Subcutaneous abdominal adipose tissue (tissue), 5 donors: Measurements from ENCODE around the gene C1QTNF5.

Experiments
- H3K27ac ChIP-seq: one replicate; pipeline ENCODE4 v1.7.0; 2013; ENCODE audit warnings: low read depth, mild to moderate bottlenecking, inconsistent platforms, low read length, moderate library complexity
- H3K27me3 ChIP-seq, 5 donors: one replicate each; pipeline ENCODE4 v1.7.0; 2013; ENCODE audit warnings: low read length in 5 of 5, inconsistent platforms in 1 of 5; ENCODE audit not compliant: control insufficient read depth in 5 of 5, insufficient read depth in 4 of 5
- H3K36me3 ChIP-seq, 5 donors: one replicate each; pipeline ENCODE4 v1.7.0; 2013; ENCODE audit warnings: low read length in 5 of 5; ENCODE audit not compliant: control insufficient read depth in 5 of 5, insufficient read depth in 5 of 5
- H3K4me1 ChIP-seq, 5 donors: one replicate each; pipeline ENCODE4 v1.7.0; 2013; ENCODE audit warnings: low read length in 5 of 5, mild to moderate bottlenecking in 3 of 5, moderate library complexity in 1 of 5; ENCODE audit not compliant: control insufficient read depth in 5 of 5, insufficient read depth in 5 of 5
- H3K4me3 ChIP-seq, 5 donors: one replicate each; pipeline ENCODE4 v1.7.0; 2013; ENCODE audit warnings: low read length in 5 of 5, low read depth in 1 of 5
- H3K9ac ChIP-seq, 5 donors: one replicate each; pipeline ENCODE4 v1.7.0; 2013; ENCODE audit warnings: low read length in 5 of 5, mild to moderate bottlenecking in 4 of 5, moderate library complexity in 3 of 5
- H3K9me3 ChIP-seq, 5 donors: one replicate each; pipeline ENCODE4 v1.7.0; 2013; ENCODE audit warnings: low read length in 5 of 5; ENCODE audit not compliant: control insufficient read depth in 5 of 5
- donor health status: healthy.
- donor health status: healthy.
- donor health status: healthy.
- donor health status: healthy.
- donor health status: healthy.

Gene C1QTNF5

DNA sequence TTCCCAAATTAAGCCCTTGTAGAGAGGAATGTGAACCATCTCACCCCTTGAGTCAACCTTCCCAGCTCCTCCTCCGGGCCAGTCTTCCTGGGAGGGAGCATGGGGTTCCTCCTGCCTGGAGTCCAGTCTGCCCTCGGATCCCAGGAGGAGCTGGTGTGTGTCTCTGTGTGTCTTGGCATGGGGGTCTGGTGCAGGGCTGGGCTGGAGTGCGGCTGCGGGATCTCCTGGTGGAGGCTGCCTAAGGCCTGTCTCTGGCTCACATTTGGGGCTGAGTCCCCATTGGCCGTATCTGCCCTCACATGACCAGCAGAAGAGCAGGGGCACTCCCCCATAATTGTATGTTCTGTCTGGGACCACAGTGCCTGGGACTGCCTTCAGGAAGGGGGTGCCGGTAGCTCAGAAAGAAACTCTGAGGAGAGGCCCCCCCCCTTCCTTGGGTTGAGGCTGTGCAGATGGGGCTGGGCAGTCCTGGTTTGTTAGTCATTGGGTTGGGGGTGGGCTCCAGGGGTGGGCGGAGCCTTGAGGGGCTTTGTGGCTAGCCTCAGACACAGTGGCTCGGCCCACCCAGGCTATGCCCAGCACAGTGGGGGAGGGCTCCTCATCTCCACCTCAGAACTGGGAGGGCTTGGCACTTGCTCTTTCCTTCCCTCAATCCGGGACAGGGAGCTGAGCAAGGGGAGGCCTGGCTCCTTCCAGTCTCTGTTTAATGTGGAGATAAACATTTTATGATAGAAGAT, 2.9 kb downstream of the C1QTNF5 start:
- Histone ChIP-seq H3K36me3 (peaks cover 0 to 14% (median 7%) of the 10 kb centered on the region in 5 donors), H3K27me3 (peaks cover 0 to 3% (median 0%) of the 10 kb centered on the region in 5 donors), H3K4me3 (peak overlapping the region in 1 of 5 donors; percentile 73), H3K9me3 (no peaks in the 10 kb centered on the region), H3K9ac (no peak overlapping the region), H3K4me1 (peaks cover 10 to 69% (median 57%) of the 10 kb centered on the region in 5 donors), H3K27ac (peak overlapping the region; percentile 30)

GRCh38 chr11:119336744-119337469, 3.8 kb downstream of the C1QTNF5 start:
- H3K9me3 ChIP-seq: no peaks in the 10 kb centered on the region
- peaks cover 0 to 14% (median 7%) of the 10 kb centered on the region in 5 donors for H3K36me3 ChIP-seq
- peaks cover 0 to 3% (median 0%) of the 10 kb centered on the region in 5 donors for H3K27me3 ChIP-seq
- H3K9ac ChIP-seq: no peak overlapping the region
- no peak overlapping the region for H3K4me3 ChIP-seq
- peaks cover 10 to 67% (median 57%) of the 10 kb centered on the region in 5 donors for H3K4me1 ChIP-seq
- H3K27ac ChIP-seq: no peak overlapping the region

GRCh38 chr11:119335655-119336543, 4.8 kb downstream of the C1QTNF5 start:
- Histone ChIP-seq H3K27me3 (peaks cover 0 to 3% (median 0%) of the 10 kb centered on the region in 5 donors), H3K4me1 (peaks cover 7 to 57% (median 47%) of the 10 kb centered on the region in 5 donors), H3K36me3 (peaks cover 0 to 14% (median 7%) of the 10 kb centered on the region in 5 donors), H3K9me3 (no peaks in the 10 kb centered on the region), H3K9ac (no peak overlapping the region), H3K4me3 (peak overlapping the region in 2 of 5 donors; percentile 84 to 87), H3K27ac (no peak overlapping the region)

DNA sequence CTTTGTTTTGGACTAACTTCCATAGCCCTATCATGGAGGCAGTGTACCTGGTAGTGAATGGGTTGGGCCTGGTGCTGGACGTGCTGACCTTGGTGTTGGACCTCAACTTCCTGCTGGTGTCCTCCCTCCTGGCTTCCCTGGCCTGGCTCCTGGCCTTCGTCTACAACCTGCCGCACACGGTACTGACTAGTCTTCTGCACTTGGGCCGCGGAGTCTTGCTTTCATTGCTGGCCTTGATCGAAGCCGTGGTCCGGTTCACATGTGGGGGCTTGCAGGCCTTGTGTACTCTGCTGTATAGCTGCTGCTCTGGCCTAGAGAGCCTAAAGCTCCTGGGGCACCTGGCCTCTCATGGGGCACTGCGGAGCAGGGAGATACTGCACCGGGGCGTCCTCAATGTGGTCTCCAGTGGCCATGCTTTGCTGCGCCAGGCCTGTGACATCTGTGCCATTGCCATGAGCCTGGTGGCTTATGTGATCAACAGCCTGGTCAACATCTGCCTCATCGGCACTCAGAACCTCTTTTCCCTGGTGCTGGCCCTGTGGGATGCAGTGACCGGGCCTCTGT, 5.5 kb downstream of the C1QTNF5 start:
- Histone ChIP-seq H3K36me3 (peaks cover 0 to 14% (median 7%) of the 10 kb centered on the region in 5 donors), H3K4me3 (peak overlapping the region; percentile 83 to 90 (median 87)), H3K27me3 (peaks cover 0 to 3% (median 0%) of the 10 kb centered on the region in 5 donors), H3K4me1 (peaks cover 6 to 50% (median 41%) of the 10 kb centered on the region in 5 donors), H3K27ac (peak overlapping the region; percentile 86), H3K9me3 (no peaks in the 10 kb centered on the region), H3K9ac (peak overlapping the region; percentile 48 to 90 (median 78))

DNA sequence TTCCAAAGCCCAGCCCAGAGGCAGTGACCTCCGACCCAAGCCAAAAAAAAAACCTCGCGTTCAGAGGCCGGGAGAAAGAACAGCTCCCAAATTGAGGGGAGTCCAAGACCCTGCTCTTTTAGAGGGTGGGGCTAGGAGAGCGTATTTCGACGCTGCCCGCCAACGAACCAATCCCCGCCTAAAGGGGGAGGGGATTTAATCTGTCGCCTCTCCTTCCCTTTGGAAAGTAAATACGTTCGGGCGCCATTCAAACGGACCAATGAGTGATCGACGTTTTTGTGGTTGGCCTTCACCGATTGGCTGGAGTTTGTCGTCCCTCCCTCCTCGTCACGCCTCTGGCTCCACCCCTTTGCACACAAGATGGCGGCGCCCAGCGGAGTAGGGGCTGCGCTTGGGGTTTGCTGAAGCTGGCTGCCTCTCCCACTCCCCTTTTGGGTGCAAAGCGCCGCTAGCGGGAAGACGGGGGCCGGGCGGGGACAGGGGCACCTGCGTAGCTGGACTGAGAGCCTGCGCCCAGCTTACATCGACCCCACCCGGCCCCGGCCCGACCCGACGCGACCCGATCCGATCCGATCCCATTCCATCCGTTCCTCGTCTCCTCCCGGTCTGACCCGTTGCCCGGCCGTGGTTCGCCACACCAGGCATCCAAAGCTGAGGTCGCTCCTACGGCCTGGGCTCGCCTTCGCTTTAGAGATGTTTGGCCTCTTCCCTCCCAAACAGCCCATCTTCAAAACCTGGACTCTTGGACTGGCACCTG, 6.3 kb downstream of the C1QTNF5 start, which contains the start of gene RNF26:
Gene RNF26 (plus strand): TSS at position 354 of the 757 bp plus-strand sequence. CDS start 596 bp downstream, outside the sequence.
- H3K27ac ChIP-seq: peak within 1 kb of the TSS; percentile 86
- peaks cover 6 to 42% (median 37%) of the 10 kb centered on the region in 5 donors for H3K4me1 ChIP-seq

DNA sequence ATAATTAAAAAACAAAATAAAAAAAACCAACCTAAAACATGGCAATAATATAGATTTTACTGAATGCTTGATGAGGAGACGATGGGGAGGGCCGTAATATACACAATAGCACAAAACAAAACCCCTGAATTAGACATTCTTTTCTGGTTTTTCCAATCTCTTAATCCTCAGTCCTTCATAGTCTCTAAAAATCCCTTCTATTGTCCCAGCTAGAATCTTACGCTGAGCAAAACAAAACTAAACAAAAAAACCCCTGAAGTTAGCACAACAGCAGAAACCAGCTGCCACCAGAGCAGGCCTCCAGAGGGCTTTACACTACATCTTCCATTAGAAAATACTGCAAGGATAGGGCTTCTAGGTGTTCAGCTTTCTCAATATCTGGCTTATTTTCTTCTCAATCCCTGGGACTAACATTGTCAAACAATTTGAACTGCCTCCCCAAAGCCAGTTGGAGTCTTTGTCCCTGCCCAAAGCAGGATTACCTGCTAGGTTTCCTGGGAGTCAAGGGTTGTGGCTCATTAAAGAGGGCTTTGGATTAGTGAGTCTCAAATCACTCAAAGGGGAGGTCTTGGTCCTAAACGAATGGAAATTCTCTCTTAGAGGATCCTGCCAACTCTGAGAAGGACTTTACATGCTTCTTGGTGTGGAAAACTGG, 8.4 kb downstream of the C1QTNF5 start:
- peaks cover 0 to 13% (median 7%) of the 10 kb centered on the region in 5 donors for H3K36me3 ChIP-seq
- no peaks in the 10 kb centered on the region for H3K27me3 ChIP-seq
- H3K9ac ChIP-seq: no peak overlapping the region
- H3K4me3 ChIP-seq: no peak overlapping the region
- H3K27ac ChIP-seq: no peak overlapping the region
- H3K4me1 ChIP-seq: peaks cover 6 to 21% (median 19%) of the 10 kb centered on the region in 5 donors
- no peaks in the 10 kb centered on the region for H3K9me3 ChIP-seq

More for the DNA sequence above, 6.3 kb downstream of the C1QTNF5 start, which contains the start of gene RNF26:
- H3K9ac ChIP-seq: peak within 1 kb of the TSS; percentile 48 to 90 (median 78)
- peaks cover 0 to 2% (median 0%) of the 10 kb centered on the region in 5 donors for H3K27me3 ChIP-seq
- H3K9me3 ChIP-seq: no peaks in the 10 kb centered on the region
- H3K4me3 ChIP-seq: peak within 1 kb of the TSS; percentile 83 to 90 (median 87)
- peaks cover 0 to 14% (median 7%) of the 10 kb centered on the region in 5 donors for H3K36me3 ChIP-seq

GRCh38 chr11:119330237-119330636, 10.4 kb downstream of the C1QTNF5 start:
- H3K9ac ChIP-seq: no peak overlapping the region
- H3K27me3 ChIP-seq: no peaks in the 10 kb centered on the region
- no peak overlapping the region for H3K27ac ChIP-seq
- H3K4me1 ChIP-seq: peaks cover 3 to 13% (median 11%) of the 10 kb centered on the region in 5 donors
- no peaks in the 10 kb centered on the region for H3K9me3 ChIP-seq
- no peaks in the 10 kb centered on the region for H3K36me3 ChIP-seq
- no peak overlapping the region for H3K4me3 ChIP-seq

DNA sequence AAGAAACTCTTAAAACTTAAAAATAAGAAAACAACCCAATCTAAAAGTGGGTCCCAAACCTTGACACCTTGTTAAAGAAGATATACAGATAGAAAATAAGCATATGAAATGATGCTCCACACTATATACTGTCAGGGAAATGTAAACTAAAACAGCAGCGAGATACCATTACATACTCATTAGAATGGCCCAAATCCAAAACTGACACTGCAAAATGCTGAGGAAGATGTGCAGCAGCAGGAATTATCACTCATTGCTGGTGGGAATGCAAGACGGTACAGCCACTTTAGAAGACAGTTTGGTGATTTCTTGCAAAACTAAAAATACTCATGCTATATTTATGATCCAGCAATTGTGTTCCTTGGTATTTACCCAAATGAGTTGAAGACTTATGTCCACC, 11.4 kb downstream of the C1QTNF5 start:
- H3K36me3 ChIP-seq: no peaks in the 10 kb centered on the region
- H3K4me3 ChIP-seq: no peak overlapping the region
- H3K4me1 ChIP-seq: peaks cover 0 to 6% (median 4%) of the 10 kb centered on the region in 5 donors
- no peaks in the 10 kb centered on the region for H3K27me3 ChIP-seq
- no peak overlapping the region for H3K9ac ChIP-seq
- no peak overlapping the region for H3K27ac ChIP-seq
- H3K9me3 ChIP-seq: no peaks in the 10 kb centered on the region
